ENCODE results near the gene WWP2. TPM values are rescaled to one million over a fixed set of nuclear protein-coding genes. Genes with fewer than 3 reads are reported as not detected.
"Not testable (repeated sequence)": the region's sequence is repeated elsewhere in the genome, so short reads cannot be mapped to it uniquely, and the experiment has no call there.

WWP2 gene
- total RNA-seq, 2 experiments from 2014 or later: 60.6 to 61.5 TPM

GRCh38 chr16:69851491-69852240, 89.5 kb downstream of the WWP2 start:
- Mint-ChIP-seq H3K9me3 (peaks cover 1% of the 10 kb centered on the region), H3K27me3 (no peaks in the 10 kb centered on the region), H3K4me1 (peaks cover 4% of the 10 kb centered on the region), H3K27ac (no peak overlapping the region), H3K36me3 (peaks cover 18% of the 10 kb centered on the region), H3K4me3 (no peak overlapping the region)
- ATAC-seq (ENCODE audit: low read depth): no peak
- DNase-seq: no peak
- POLR2A ChIA-PET: no interaction called here

- Mint-ChIP-seq H3K27ac (no peak overlapping the region), H3K4me3 (no peak overlapping the region), H3K4me1 (peaks cover 7% of the 10 kb centered on the region), H3K27me3 (no peaks in the 10 kb centered on the region), H3K9me3 (peaks cover 1% of the 10 kb centered on the region), H3K36me3 (peaks cover 16% of the 10 kb centered on the region)
- DNase-seq (no peak), ATAC-seq (ENCODE audit: low read depth) (no peak)
- POLR2A ChIA-PET: no interaction called here
These were observed 90.7 kb downstream of the WWP2 start for GRCh38 chr16:69852815-69853214.

DNA sequence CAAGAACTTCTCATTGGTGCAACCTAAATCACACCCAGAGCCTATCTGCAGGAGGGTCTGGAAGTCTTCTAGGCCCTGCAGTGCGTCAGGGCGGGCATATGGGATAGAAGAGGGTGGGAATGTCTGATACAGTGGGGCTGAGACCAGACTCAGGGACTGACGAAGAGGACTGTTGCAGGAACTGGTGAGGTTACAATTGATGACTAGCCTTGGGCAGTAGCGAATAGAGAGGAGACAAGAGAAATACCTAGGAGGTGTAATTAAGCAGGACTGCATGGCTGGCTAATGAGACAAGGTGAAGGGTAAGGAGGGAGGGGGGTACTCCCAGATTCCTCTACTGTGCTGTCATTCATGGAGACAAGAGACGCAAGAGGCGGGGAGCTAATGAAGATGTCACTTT, 91.3 kb downstream of the WWP2 start:
- POLR2A ChIA-PET: no interaction called here

DNA sequence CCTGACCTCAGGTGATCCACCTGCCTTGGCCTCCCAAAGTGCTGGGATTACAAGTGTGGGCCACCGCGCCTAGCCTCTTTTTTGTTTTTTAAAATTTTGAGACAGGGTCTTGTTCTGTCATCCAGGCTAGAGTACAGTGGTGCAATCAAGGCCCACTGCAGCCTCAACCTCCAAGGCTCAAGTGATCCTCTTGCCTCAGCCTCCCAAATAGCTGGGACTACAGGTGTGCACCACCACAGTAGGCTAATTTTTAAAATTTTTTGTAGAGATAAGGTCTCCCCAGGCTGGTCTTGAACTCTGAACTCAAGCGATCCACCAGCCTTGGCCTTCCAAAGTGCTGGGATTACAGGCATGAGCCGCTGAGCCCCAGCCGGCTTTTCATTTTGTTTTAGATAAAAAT, 92.6 kb downstream of the WWP2 start:
- peaks cover 16% of the 10 kb centered on the region for H3K36me3 Mint-ChIP-seq
- H3K4me1 Mint-ChIP-seq; H3K9me3 Mint-ChIP-seq; H3K27ac Mint-ChIP-seq; H3K27me3 Mint-ChIP-seq; H3K4me3 Mint-ChIP-seq; ATAC-seq (ENCODE audit: low read depth); POLR2A ChIA-PET; DNase-seq: not testable (repeated sequence)

More for the DNA sequence above, 91.3 kb downstream of the WWP2 start:
- DNase-seq (no peak), ATAC-seq (ENCODE audit: low read depth) (no peak)
- no peaks in the 10 kb centered on the region for H3K27me3 Mint-ChIP-seq
- peaks cover 8% of the 10 kb centered on the region for H3K4me1 Mint-ChIP-seq
- H3K9me3 Mint-ChIP-seq: peaks cover 1% of the 10 kb centered on the region
- no peak overlapping the region for H3K27ac Mint-ChIP-seq
- H3K36me3 Mint-ChIP-seq: peaks cover 17% of the 10 kb centered on the region
- no peak overlapping the region for H3K4me3 Mint-ChIP-seq

- H3K27ac Mint-ChIP-seq: no peak overlapping the region
- POLR2A ChIA-PET: no interaction called here
- peaks cover 16% of the 10 kb centered on the region for H3K36me3 Mint-ChIP-seq
- no peak for ATAC-seq (ENCODE audit: low read depth)
- no peaks in the 10 kb centered on the region for H3K27me3 Mint-ChIP-seq
- peaks cover 10% of the 10 kb centered on the region for H3K4me1 Mint-ChIP-seq
- DNase-seq: no peak
- H3K9me3 Mint-ChIP-seq: peaks cover 1% of the 10 kb centered on the region
- no peak overlapping the region for H3K4me3 Mint-ChIP-seq
These were observed 93.5 kb downstream of the WWP2 start for GRCh38 chr16:69855592-69855991.

DNA sequence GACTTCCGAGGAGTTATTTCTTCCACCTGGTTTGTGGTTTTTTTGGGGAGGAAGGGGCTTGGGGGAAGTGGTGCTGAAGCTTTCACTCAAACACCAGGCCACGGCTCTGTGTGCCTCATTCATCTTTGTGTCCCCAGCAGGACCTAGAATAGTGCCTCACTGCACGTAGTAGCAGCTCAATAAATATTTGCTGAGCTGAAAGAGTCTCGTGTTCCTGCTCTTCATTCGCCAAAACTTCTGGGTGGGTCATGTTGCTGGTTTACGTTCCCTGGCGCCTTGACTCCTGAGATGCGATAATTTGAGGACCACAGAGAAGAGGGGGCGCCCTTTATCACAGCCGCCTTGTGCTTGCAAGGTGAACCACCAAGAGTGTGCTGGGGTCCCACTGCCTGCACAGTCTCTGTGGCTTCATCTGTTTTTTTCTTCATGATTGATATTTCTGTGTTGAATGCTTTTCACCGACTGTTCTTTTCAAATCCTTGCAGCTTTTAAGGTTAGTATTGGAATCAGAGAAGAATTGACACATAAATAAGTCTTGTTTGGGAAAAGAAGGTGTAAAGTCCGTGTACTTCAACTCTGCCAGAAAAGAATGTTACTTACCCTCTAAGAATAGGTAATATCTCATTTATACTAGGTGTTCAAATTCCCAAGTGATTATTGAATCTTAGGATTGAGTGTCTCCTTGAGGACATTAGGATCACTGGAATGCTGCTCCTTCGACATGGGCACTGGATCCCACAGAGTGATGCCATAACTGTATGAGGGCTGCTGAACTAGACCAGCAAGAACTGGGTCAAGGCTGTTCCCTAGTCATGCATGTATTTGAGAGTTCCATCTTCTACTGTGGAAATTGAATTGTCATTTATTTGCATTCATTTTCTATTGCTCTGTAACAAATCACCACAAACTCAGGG, 96.3 kb downstream of the WWP2 start:
- Mint-ChIP-seq H3K9me3 (peaks cover 1% of the 10 kb centered on the region), H3K4me3 (no peak overlapping the region), H3K27me3 (no peaks in the 10 kb centered on the region), H3K36me3 (peaks cover 13% of the 10 kb centered on the region), H3K4me1 (peaks cover 10% of the 10 kb centered on the region), H3K27ac (no peak overlapping the region)
- POLR2A ChIA-PET: no interaction called here
- no peak for DNase-seq
- no peak for ATAC-seq (ENCODE audit: low read depth)

GRCh38 chr16:69859105-69859989, 97.2 kb downstream of the WWP2 start:
- Mint-ChIP-seq H3K36me3 (peaks cover 11% of the 10 kb centered on the region), H3K27ac (no peak overlapping the region), H3K9me3 (peaks cover 1% of the 10 kb centered on the region), H3K4me1 (peaks cover 10% of the 10 kb centered on the region), H3K4me3 (no peak overlapping the region), H3K27me3 (no peaks in the 10 kb centered on the region)
- POLR2A ChIA-PET: no interaction called here
- no peak for DNase-seq
- no peak for ATAC-seq (ENCODE audit: low read depth)

DNA sequence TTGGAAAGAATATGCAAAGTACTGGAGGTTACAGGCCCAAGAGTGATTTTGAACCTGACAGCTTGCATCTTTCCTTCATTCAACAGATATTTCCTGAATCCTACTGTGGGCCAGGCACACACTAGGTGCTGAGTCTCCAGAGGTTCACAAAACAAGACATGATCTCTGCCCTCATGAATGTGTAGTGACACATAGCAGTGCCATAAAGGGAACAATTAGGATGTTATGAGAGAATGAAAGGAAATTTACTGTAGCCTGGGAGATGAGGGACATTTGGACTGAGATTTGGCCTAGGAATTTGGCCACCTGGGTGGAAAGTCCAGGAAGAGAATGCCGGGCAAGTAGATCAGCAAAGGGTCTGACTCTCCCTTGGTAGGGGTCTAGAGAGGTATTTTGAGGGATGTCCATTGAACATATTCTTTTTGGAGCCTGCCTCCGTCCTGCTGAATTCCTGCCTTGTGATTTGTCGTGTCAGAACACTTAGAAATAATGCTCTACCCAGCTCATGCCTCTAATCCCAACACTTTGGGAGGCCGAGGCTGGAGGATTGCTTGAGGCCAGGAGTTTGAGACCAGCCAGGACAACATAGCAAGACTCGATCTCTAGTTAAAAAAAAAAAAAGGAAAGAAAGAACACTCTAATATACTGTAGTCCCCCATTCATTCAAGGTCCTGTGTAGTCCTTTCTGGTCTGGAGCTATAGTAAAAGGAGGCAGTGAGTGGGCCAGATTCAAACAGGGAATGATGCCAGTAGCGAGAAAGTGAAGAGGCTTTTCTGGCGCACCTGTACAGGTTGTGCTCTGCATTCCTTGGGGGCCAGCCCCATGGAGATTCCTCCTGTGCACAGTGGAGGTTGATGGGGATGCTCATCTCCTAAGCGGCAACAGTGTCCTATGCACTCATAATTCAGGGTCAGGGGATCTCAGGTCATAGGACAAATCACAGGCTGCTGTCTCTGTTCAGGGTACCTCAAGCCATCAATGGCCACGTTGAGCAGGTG, 98.4 kb downstream of the WWP2 start:
- Mint-ChIP-seq H3K27ac (peak overlapping the region; percentile 21), H3K36me3 (peaks cover 6% of the 10 kb centered on the region), H3K4me3 (no peak overlapping the region), H3K27me3 (no peaks in the 10 kb centered on the region), H3K4me1 (peaks cover 9% of the 10 kb centered on the region), H3K9me3 (peaks cover 1% of the 10 kb centered on the region)
- POLR2A ChIA-PET: no interaction called here
- ATAC-seq (ENCODE audit: low read depth) (no peak), DNase-seq (no peak)

DNA sequence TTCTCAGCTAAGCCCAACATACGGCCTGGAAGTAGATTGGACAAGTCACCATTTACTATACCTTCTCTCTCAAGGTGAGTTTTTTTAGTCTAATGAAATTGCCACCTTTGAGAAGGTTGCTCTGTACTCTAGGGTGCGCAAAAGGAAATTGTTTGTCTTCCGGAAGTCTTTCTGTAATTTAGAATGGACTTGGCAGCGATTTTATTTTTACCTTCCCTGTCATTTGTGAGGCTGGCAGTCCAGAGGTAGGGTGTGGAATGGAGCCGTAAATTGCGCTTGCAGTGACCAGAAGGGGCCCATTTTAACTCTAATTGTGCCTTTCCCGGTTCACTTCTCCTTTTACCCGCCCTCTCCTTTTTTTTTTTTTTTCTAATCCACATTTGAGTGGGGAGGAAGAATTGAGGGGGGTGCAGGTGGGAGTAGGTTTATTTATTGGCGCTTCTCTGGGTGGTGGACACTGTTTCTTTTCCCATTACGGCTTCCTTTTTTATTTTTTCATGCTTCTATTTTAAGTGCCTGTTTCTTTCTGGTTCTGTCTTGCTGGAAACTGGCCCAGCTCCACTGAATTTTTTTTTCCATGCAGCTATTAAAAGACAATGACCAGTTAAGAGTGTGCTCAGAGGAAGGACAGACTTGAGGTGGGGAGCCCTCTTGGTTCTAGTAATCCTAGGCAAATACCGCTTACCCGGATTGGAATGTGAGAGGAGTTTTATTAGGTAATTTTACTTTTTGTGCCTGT, 99.3 kb downstream of the WWP2 start:
- peaks cover 3% of the 10 kb centered on the region for H3K36me3 Mint-ChIP-seq
- POLR2A ChIA-PET: no interaction called here
- ATAC-seq (ENCODE audit: low read depth): no peak
- no peak for DNase-seq
- H3K27ac Mint-ChIP-seq: no peak overlapping the region
- H3K27me3 Mint-ChIP-seq: no peaks in the 10 kb centered on the region
- H3K9me3 Mint-ChIP-seq: no peaks in the 10 kb centered on the region
- H3K4me3 Mint-ChIP-seq: no peak overlapping the region
- peaks cover 11% of the 10 kb centered on the region for H3K4me1 Mint-ChIP-seq

DNA sequence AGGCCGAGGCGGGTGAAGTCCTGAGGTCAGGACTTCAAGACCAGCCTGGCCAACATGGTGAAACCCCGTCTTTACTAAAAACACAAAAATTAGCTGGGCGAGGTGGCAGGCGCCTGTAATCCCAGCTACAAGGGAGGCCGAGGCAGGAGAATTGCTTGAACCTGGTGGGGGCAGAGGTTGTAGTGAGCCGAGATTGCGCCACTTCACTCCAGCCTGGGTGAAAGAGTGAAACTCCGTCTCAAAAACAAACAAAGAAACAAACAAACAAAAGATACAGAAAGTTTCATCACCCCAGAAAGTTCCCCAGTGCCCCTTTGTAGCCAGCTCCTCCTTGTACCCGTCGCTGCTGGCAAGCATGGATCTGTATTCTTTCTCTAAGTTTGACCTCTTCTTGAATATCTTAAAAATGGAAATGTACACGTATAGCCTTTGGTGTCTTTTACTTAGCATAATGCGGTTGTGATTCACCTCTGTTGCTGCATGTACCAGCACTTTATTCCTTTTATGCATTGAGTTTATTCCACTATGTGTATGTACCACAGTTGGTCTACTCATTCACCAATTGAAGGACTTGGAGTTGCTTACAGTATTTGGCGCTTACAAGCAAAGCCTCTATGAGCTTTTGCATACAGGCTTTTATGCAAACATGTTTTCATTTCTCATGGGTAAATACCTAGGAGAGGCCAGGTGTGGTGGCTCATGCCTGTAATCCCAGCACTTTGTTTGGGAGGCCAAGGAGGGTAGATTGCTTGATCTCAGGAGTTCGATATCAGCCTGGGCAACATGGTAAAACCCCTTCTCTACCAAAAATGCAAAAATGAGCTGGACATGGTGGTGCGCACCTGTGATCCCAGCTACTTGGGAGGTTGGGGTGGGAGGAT, 101.5 kb downstream of the WWP2 start:
- ATAC-seq (ENCODE audit: low read depth) (no peak), DNase-seq (no peak)
- Mint-ChIP-seq H3K4me3 (no peak overlapping the region), H3K27me3 (no peaks in the 10 kb centered on the region), H3K9me3 (no peaks in the 10 kb centered on the region), H3K27ac (no peak overlapping the region), H3K4me1 (peaks cover 7% of the 10 kb centered on the region), H3K36me3 (peaks cover 1% of the 10 kb centered on the region)
- POLR2A ChIA-PET: no interaction called here

- DNase-seq (no peak), ATAC-seq (ENCODE audit: low read depth) (no peak)
- Mint-ChIP-seq H3K9me3 (no peaks in the 10 kb centered on the region), H3K27ac (no peak overlapping the region), H3K36me3 (peaks cover 1% of the 10 kb centered on the region), H3K4me3 (no peak overlapping the region), H3K4me1 (peaks cover 5% of the 10 kb centered on the region), H3K27me3 (no peaks in the 10 kb centered on the region)
- POLR2A ChIA-PET: no interaction called here
These were observed 103.6 kb downstream of the WWP2 start for GRCh38 chr16:69865701-69866100.

Data from activated naive CD8-positive, alpha-beta T cell treated with anti-CD3 and anti-CD28 coated beads, Interleukin-2, amount 10 ng/mL, durations not matched to agents 7 days and 5 days (primary cell).